ENCODE data around the gene SHOC2. TPM values are rescaled to one million over a fixed set of nuclear protein-coding genes. Genes with fewer than 3 reads are reported as not detected.

SHOC2 gene
- total and polyA plus RNA-seq, 9 of the 15 experiments (the other 6 are each of a cell fraction or from before 2014, with no cell fraction given), result 9.2 to 17.5 (median 14.9) TPM

DNA sequence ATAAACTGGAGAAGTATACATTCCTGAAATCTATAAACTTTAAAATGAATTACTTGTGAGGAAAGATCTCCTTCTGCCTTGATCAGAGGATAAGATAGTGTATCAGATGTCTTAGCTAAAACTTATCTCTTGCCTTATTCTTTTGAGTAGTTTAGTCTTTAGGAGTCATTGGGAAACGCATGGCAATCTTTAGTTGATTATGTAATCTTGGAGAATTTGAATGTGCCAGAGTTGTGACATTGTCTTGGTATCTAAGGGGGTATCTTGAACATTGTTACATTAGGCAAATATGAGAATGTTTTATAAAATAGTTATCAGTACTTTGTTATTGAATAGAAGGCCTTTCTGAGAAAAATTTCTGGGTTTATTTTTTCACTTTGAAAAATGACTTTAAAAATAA, 95.8 kb downstream of the SHOC2 start (continued):
- TF ChIP-seq, protein P1, sequence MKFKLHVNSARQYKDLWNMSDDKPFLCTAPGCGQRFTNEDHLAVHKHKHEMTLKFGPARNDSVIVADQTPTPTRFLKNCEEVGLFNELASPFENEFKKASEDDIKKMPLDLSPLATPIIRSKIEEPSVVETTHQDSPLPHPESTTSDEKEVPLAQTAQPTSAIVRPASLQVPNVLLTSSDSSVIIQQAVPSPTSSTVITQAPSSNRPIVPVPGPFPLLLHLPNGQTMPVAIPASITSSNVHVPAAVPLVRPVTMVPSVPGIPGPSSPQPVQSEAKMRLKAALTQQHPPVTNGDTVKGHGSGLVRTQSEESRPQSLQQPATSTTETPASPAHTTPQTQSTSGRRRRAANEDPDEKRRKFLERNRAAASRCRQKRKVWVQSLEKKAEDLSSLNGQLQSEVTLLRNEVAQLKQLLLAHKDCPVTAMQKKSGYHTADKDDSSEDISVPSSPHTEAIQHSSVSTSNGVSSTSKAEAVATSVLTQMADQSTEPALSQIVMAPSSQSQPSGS (CRISPR knock-in tag; IDR thresholded peaks at IDR 0.05), result no peak
- TF ChIP-seq NFE2L1 (tag; IDR thresholded peaks at IDR 0.05; ENCODE audit: borderline replicate concordance, low read depth) (no peak), ZNF699 (CRISPR knock-in tag; IDR thresholded peaks at IDR 0.05; ENCODE audit: insufficient replicate concordance) (no peak)

DNA sequence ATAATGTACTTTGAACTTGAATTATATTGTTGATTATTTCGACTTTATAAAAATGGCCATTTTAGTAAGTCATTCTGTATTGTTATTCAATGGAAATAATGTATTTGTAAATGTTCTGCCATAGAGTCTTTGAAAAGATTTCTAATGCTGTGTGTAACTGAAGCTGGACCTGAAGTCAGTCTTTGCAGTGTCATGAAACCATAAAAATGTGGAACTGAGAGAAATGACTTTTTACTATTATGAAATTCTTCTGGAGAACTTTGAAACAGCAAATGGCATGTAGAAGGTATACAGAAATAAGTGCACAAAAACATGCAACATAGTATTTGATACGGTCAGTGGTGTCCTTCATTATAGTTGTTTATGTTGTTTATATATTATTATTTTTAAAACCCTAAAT, 97.7 kb downstream of the SHOC2 start:
- no peaks in the 10 kb centered on the region; the same call in 1 of the 2 replicates for H3K9me3 ChIP-seq (replicated peaks; ENCODE audit: control insufficient read depth, insufficient read depth, low read depth, low read length)
- H3K4me2 ChIP-seq (ENCODE audit: insufficient read depth, low read length), result no peak overlapping the region
- no peak overlapping the region for H3K9ac ChIP-seq (ENCODE audit: insufficient read depth in 1 of 2, low read depth in 2 of 2, low read length in 2 of 2)
- no peak overlapping the region for H2AFZ ChIP-seq (ENCODE audit: low read depth, low read length)
- CTCF ChIA-PET (ENCODE audit: low intra/inter-chr PET ratio), result no interaction called here
- no peak overlapping the region for H3K27ac ChIP-seq (ENCODE audit: extremely low read depth, low read depth, low read length)
- H3K4me3 ChIP-seq, result no peak overlapping the region
- WGBS (ENCODE audit: insufficient coverage, low coverage, missing lambda C conversion rate), result 38% methylated on average over 2 of the region's 2 CpGs
- H4K20me1 ChIP-seq (replicated peaks; ENCODE audit: control insufficient read depth, insufficient read depth, low read length), result no peaks in the 10 kb centered on the region
- no peaks in the 10 kb centered on the region for H3K4me1 ChIP-seq (replicated peaks in 1 of 2; ENCODE audit: control insufficient read depth in 2 of 2, insufficient read depth in 2 of 2, low read length in 2 of 2)
- no peaks in the 10 kb centered on the region for H3K9me1 ChIP-seq (ENCODE audit: control insufficient read depth, insufficient read depth, low read length)
- in situ Hi-C loops (cut with MboI) (no loop called here), intact Hi-C loops (cut with micrococcal nuclease) (no loop called here)
- peaks cover 4% of the 10 kb centered on the region; the same call in 2 of the 3 replicates for H3K36me3 ChIP-seq (ENCODE audit: control insufficient read depth, insufficient read depth, low read length)
- ATAC-seq (no peak), DNase-seq (ENCODE audit: extremely low read depth in 1 of 4, low spot score in 3 of 4) (no peak), FAIRE-seq (no peak)
- H3K27me3 ChIP-seq (ENCODE audit: control insufficient read depth in 2 of 2, insufficient read depth in 2 of 2, low read length in 2 of 2), result no peaks in the 10 kb centered on the region
- no TSS peak for BruUV-seq (replicated peaks)
- no peaks in the 10 kb centered on the region for H3K79me2 ChIP-seq (ENCODE audit: control insufficient read depth, insufficient read depth, low read length)
- POLR2A ChIA-PET, result no interaction called here
- TF ChIP-seq POLR2AphosphoS2 (IDR thresholded peaks at IDR 0.05; ENCODE audit: low read length), result no peak
- TF ChIP-seq NCOA2 (IDR thresholded peaks at IDR 0.05; ENCODE audit: partially characterized antibody in 2 of 2), result no peak
- no peak for TF ChIP-seq ZNF584 (CRISPR knock-in tag; IDR thresholded peaks at IDR 0.05; ENCODE audit: low read depth)
- TF ChIP-seq, protein P2, sequence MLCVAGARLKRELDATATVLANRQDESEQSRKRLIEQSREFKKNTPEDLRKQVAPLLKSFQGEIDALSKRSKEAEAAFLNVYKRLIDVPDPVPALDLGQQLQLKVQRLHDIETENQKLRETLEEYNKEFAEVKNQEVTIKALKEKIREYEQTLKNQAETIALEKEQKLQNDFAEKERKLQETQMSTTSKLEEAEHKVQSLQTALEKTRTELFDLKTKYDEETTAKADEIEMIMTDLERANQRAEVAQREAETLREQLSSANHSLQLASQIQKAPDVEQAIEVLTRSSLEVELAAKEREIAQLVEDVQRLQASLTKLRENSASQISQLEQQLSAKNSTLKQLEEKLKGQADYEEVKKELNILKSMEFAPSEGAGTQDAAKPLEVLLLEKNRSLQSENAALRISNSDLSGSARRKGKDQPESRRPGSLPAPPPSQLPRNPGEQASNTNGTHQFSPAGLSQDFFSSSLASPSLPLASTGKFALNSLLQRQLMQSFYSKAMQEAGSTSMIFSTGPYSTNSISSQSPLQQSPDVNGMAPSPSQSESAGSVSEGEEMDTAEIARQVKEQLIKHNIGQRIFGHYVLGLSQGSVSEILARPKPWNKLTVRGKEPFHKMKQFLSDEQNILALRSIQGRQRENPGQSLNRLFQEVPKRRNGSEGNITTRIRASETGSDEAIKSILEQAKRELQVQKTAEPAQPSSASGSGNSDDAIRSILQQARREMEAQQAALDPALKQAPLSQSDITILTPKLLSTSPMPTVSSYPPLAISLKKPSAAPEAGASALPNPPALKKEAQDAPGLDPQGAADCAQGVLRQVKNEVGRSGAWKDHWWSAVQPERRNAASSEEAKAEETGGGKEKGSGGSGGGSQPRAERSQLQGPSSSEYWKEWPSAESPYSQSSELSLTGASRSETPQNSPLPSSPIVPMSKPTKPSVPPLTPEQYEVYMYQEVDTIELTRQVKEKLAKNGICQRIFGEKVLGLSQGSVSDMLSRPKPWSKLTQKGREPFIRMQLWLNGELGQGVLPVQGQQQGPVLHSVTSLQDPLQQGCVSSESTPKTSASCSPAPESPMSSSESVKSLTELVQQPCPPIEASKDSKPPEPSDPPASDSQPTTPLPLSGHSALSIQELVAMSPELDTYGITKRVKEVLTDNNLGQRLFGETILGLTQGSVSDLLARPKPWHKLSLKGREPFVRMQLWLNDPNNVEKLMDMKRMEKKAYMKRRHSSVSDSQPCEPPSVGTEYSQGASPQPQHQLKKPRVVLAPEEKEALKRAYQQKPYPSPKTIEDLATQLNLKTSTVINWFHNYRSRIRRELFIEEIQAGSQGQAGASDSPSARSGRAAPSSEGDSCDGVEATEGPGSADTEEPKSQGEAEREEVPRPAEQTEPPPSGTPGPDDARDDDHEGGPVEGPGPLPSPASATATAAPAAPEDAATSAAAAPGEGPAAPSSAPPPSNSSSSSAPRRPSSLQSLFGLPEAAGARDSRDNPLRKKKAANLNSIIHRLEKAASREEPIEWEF (CRISPR knock-in tag; IDR thresholded peaks at IDR 0.05), result no peak
- no peak for TF ChIP-seq MCM3 (IDR thresholded peaks at IDR 0.05)
- no peak for TF ChIP-seq NFIX (CRISPR knock-in tag; IDR thresholded peaks at IDR 0.05; ENCODE audit: low read depth)
- no peak for TF ChIP-seq ZNF217 (CRISPR knock-in tag; IDR thresholded peaks at IDR 0.05)
- TF ChIP-seq ZNF197 (CRISPR knock-in tag; IDR thresholded peaks at IDR 0.05; ENCODE audit: low read depth), result no peak
- TF ChIP-seq SMARCA5 (IDR thresholded peaks at IDR 0.05), result no peak
- no peak for TF ChIP-seq ZNF121 (CRISPR knock-in tag; conservative IDR thresholded peaks at IDR 0.05)
- TF ChIP-seq ZFP36 (IDR thresholded peaks at IDR 0.05; ENCODE audit: low read depth, low read length, partially characterized antibody), result no peak
- TF ChIP-seq BDP1 (IDR thresholded peaks at IDR 0.05; ENCODE audit: insufficient read depth, insufficient read length), result no peak

Measured in K562 (cell line).